ENCODE data around the gene TNMD.

TNMD gene

DNA sequence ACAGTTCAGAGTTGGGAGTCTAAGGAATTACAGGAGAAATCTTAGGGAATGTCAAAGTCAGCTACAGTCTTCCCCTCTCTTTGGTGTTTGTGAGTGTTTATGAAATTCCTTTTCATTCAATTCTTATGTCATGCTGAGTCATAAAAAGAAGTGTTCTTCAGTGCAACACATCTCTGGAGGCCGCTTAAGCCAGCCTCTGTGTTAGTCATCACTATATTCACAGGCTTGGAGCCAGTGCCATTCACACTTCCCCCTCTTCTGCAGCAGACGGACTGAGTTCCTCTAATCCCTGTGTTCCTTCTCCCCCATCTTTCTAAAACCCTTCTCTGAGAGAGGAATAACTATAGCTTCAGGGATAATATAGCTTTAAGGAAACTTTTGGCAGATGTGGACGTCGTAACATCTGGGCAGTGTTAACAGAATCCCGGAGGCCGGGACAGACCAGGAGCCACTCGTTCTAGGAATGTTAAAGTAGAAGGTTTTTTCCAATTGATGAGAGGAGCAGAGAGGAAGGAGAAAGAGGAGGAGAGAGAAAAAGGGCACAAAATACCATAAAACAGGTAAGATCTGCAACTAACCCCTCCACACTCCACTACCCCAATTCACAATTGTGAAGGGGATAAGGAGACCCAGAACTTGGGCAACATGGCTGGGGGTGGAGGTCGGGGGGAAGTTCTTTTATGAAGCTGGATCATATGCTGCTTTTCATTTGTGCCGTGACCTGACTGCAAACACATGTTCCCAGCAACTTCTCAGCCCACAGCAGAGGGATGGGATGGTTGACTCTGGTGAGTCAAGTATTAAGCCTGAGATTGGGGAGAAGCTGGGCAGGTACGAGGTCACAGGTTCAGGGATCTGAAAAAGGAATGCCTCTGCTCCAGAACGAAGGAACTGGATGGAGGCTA is 59.5 kb downstream of the TNMD start, which contains the start of gene SRPX2:
SRPX2 (plus strand) TSS at position 244 of the 905 bp plus-strand sequence. CDS start 2,124 bp downstream, outside the sequence.
- FAIRE-seq = no peak
- peak; percentile 73 for DNase-seq (ENCODE audit: low spot score)

DNA sequence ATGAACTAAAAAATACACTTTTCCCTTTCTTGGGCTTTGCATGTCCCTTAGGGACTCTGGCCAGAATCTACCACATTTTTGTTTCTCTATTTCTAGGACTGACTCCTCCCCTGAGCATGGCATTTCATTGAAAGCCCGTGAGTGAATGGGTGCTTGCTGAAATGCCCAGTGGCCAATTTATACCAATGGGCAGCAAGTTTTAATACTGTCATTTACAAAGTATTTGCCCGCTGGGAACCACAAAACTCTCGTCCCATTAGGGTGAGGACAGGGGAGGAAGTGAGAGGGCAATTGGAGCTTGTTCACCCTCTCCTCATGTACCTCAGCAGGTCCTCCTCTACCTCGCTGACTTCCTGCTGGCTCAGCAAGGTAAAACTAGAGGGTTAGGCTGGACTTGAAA is 60.4 kb downstream of the TNMD start:
- FAIRE-seq = no peak
- DNase-seq (ENCODE audit: low spot score) = no peak

DNA sequence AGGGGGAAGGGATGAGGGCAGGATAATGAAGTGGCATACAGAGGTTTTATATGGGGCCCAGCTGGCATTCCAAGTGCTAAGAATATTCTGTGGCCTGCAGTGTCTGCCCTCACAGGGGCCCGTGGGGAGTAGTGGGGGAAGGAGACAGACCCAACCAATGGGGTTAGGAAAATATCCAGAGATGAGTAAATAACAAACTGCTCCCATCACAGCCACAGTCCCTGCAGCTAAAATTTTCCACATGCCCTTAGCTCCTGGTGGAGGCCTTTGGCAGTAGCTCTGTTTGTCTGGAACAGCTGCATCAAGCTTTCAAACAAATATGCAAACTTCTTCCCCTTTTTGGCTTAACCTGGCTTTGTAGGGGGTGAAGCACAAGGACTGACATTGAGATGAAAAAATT is 62.4 kb downstream of the TNMD start:
- FAIRE-seq (no peak), DNase-seq (ENCODE audit: low spot score) (no peak)

DNA sequence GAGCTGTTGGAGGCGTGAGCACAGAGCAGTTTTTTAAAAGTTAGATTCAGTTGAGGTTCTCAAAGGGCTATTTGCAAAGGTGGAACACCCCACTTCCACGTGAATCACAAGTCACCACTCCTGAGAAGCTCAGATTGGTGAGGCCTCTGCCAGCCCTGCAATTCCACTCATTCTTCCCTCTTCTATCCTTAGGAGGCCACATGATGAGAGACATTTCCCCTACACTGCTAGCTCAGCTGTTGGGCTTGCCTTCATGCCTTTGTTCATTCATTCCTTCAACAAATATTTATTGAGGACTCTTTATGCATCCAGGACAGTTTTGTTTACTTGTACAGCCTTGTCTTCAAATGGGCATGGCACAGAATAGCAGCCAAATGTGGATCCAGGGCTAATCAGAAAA is 63.0 kb downstream of the TNMD start:
- DNase-seq (ENCODE audit: low spot score) = no peak
- no peak for FAIRE-seq

DNA sequence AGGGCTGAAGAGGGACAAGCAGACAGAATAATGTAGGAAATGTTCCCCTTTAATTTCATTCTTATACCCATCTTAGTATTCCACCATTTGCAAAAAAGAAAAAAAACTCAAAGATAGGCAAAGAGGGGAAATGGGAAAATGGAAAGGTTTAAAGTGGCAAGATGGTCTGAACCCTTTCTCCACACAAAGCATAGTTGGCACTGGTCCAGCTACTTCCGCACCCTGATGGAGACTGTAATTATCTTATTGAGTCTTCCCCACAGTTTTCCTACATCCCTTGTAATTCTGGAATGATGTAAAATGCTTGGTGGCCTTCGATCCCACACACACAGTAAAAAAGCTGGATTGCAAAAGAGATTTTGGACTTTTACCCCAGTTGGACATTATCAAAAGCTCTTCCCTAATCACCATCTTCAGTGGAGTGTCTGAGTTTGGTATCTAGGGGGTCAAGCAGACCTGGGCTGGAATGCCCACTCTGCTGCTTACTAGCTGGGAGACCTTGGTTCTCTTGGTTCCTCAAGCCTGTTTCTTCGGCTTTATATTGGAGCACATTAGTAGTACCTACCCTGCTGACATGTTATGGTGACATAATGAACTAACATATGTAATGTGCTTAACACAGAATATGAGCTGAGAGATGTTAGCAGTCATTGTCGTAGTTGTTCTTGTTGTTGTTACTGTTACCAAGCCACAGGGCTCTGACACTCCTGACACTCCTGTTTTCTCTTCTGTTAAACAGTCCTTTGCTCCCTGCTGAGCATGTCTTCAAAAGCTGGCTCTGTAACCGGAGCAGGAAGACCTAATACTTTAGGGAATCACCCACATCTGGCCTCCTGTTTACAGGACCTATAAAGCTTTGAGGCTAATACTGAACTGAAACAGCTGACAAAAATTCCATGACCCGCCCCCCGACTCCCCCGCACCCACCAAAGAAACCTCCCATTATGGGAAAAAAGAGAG is 64.0 kb downstream of the TNMD start:
- DNase-seq (ENCODE audit: low spot score) (no peak), FAIRE-seq (no peak)

Data from urothelium cell line (cell line).